OCI-LY7 (cell line): ENCODE data around the gene ACBD6. TPM values are rescaled to one million over a fixed set of nuclear protein-coding genes. Genes with fewer than 3 reads are reported as not detected.

Source experiments
- BruUV-seq: library from RNA; stranded (reverse); fragments of 400-500 nt; replicated peaks from 2 replicates; lab custom pipeline; 2021; lab: Mats Ljungman, UMichigan
- CTCF ChIA-PET: fragments of 300-600 bp; sonication (Branson Sonifier 250); formaldehyde crosslinking; loops from one replicate; lab custom pipeline; 2022; ENCODE audit warnings: antibody characterized with exemption; ENCODE audit not compliant: unreplicated experiment; lab: Charles Lee
- POLR2A ChIA-PET: fragments of 300-600 bp; sonication (Branson Sonifier 250); formaldehyde crosslinking; loops from one replicate; lab custom pipeline; 2022; ENCODE audit warnings: antibody characterized with exemption; lab: Charles Lee
- DNase-seq: peaks from one replicate; pipeline ENCODE4 v3.0.0-alpha.2; 2015; ENCODE audit warnings: low spot score
- H2AFZ ChIP-seq: fragments of 200-600 bp; sonication (generic), shearing (Covaris generic); 2 replicates; pipeline ENCODE4 v1.6.1; 2014; ENCODE audit warnings: mild to moderate bottlenecking, antibody characterized with exemption, low read length, moderate library complexity
- H3K27ac ChIP-seq: fragments of 200-600 bp; sonication (generic); 2 replicates; pipeline ENCODE4 v1.5.1; 2014; ENCODE audit warnings: mixed run types, low read depth, mild to moderate bottlenecking, moderate library complexity, low read length, inconsistent platforms; ENCODE audit not compliant: poor library complexity, severe bottlenecking
- H3K36me3 ChIP-seq: fragments of 200-600 bp; sonication (generic); 2 replicates; pipeline ENCODE4 v1.6.1; 2014; ENCODE audit warnings: mild to moderate bottlenecking, antibody characterized with exemption, low read length, moderate library complexity, mixed read lengths; ENCODE audit not compliant: insufficient read depth
- H3K4me1 ChIP-seq: fragments of 200-600 bp; sonication (generic); 2 replicates; pipeline ENCODE4 v1.5.1; 2014; ENCODE audit warnings: mild to moderate bottlenecking, low read length; ENCODE audit not compliant: insufficient read depth, poor library complexity, severe bottlenecking
- H3K4me2 ChIP-seq: fragments of 200-600 bp; sonication (generic); 2 replicates; pipeline ENCODE4 v1.6.1; 2014; ENCODE audit warnings: mild to moderate bottlenecking, low read length
- H3K4me3 ChIP-seq: fragments of 200-600 bp; sonication (generic); 2 replicates; pipeline ENCODE4 v1.5.1; 2014; ENCODE audit warnings: mild to moderate bottlenecking, low read depth, low read length; ENCODE audit not compliant: poor library complexity, severe bottlenecking
- H3K79me2 ChIP-seq: fragments of 200-600 bp; sonication (generic); 2 replicates; pipeline ENCODE4 v1.6.1; 2016; ENCODE audit warnings: low read depth, mild to moderate bottlenecking, low read length, moderate library complexity, mixed read lengths; ENCODE audit not compliant: insufficient read depth
- H3K9me2 ChIP-seq: fragments of 200-600 bp; sonication (generic); 2 replicates; pipeline ENCODE4 v1.6.1; 2016; ENCODE audit warnings: mild to moderate bottlenecking, low read length, mixed read lengths; ENCODE audit not compliant: insufficient read depth
- H3K9me3 ChIP-seq: fragments of 200-600 bp; sonication (generic); 2 replicates; pipeline ENCODE4 v1.6.1; 2014; ENCODE audit warnings: mild to moderate bottlenecking, mixed run types, low read length, mixed read lengths
- H4K20me1 ChIP-seq: fragments of 200-600 bp; sonication (generic); 2 replicates; pipeline ENCODE4 v1.6.1; 2014; ENCODE audit warnings: mild to moderate bottlenecking, antibody characterized with exemption, low read length, moderate library complexity, mixed read lengths; ENCODE audit not compliant: insufficient read depth
- EZH2phosphoT487 ChIP-seq: fragments of 200-600 bp; sonication (generic); IDR thresholded peaks from 2 replicates; pipeline ENCODE4 v1.6.1; 2018; ENCODE audit warnings: low read depth, borderline replicate concordance, mild to moderate bottlenecking, mixed run types, antibody characterized with exemption, low read length, moderate library complexity, mixed read lengths
- intact Hi-C: fragments of 100-400 bp; cut with micrococcal nuclease; formaldehyde crosslinking; loops from one replicate; pipeline ENCODE4 v1.10.0; 2022; ENCODE audit not compliant: unreplicated experiment
- total RNA-seq, 2 experiments: library from RNA; depleted of rRNA in 1 of 2; stranded (reverse); fragments of >200 nt in 1 of 2; shearing (Covaris generic) in 1 of 2; gene quantifications; 2 replicates each; pipeline ENCODE4 v1.2.3, GENCODE V29; 2014 to 2022
- TF ChIP-seq, protein P1 (sequence below): fragments of 200-600 bp; sonication (generic); conservative IDR thresholded peaks from 2 replicates; pipeline ENCODE4 v1.5.1; 2014; ENCODE audit warnings: mild to moderate bottlenecking, antibody characterized with exemption, low read length, moderate library complexity, mixed read lengths

Gene ACBD6
- total RNA-seq, 2 experiments from 2014 or later, result 61.2 to 78.4 TPM

DNA sequence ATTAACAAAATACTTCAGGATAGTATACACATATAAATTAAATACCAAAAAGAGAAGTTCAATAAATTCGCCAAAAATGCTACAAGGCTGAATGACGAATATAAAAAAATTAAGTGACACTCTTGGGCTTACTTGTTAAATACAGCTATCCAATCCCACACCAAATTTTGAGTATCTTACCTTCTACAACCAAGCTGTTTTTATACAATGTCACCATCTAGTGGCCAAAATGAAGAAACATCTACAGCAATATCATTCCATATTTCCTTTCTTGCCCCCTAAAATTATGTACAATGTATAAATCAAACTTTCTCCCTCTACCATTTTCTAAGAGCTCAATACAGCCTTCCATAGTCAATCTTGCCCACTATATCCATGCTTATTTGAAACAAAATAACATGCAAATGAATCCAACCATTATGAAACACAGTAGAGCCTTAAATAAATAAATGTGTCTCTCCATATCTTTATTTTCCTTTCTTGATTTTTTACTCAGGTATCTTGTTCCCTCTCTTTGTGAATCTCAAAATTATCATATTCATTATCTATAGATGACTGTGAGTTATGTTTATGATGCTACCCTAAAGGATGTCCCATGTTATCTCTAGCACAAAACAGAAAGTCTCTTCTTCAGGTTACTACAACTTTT lies 86.3 kb downstream of the ACBD6 start:
- CTCF ChIA-PET, result no interaction called here
- DNase-seq, result peak; percentile 51
- POLR2A ChIA-PET, result interaction anchor here (0.5 kb wide), 1 partner anchor 282 kb away, joined by 4 read pairs; no protein-coding TSS in a partner anchor
- Histone ChIP-seq H2AFZ (no peak overlapping the region), H3K27ac (no peak overlapping the region), H3K9me3 (no peaks in the 10 kb centered on the region), H4K20me1 (no peaks in the 10 kb centered on the region), H3K4me3 (no peak overlapping the region), H3K9me2 (no peaks in the 10 kb centered on the region), H3K36me3 (peaks cover 18% of the 10 kb centered on the region; the same call in 1 of the 2 replicates), H3K4me1 (no peaks in the 10 kb centered on the region), H3K79me2 (no peaks in the 10 kb centered on the region), H3K4me2 (no peak overlapping the region)
- TF ChIP-seq EZH2phosphoT487, result no peak
- TF ChIP-seq, protein P1, sequence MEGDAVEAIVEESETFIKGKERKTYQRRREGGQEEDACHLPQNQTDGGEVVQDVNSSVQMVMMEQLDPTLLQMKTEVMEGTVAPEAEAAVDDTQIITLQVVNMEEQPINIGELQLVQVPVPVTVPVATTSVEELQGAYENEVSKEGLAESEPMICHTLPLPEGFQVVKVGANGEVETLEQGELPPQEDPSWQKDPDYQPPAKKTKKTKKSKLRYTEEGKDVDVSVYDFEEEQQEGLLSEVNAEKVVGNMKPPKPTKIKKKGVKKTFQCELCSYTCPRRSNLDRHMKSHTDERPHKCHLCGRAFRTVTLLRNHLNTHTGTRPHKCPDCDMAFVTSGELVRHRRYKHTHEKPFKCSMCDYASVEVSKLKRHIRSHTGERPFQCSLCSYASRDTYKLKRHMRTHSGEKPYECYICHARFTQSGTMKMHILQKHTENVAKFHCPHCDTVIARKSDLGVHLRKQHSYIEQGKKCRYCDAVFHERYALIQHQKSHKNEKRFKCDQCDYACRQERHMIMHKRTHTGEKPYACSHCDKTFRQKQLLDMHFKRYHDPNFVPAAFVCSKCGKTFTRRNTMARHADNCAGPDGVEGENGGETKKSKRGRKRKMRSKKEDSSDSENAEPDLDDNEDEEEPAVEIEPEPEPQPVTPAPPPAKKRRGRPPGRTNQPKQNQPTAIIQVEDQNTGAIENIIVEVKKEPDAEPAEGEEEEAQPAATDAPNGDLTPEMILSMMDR, result peak; percentile 92
- intact Hi-C loops, result loop anchor here (1.0 to 5.0 kb wide), 2 partner anchors 164 to 229 kb away; no protein-coding TSS in a partner anchor
- no TSS peak for BruUV-seq

DNA sequence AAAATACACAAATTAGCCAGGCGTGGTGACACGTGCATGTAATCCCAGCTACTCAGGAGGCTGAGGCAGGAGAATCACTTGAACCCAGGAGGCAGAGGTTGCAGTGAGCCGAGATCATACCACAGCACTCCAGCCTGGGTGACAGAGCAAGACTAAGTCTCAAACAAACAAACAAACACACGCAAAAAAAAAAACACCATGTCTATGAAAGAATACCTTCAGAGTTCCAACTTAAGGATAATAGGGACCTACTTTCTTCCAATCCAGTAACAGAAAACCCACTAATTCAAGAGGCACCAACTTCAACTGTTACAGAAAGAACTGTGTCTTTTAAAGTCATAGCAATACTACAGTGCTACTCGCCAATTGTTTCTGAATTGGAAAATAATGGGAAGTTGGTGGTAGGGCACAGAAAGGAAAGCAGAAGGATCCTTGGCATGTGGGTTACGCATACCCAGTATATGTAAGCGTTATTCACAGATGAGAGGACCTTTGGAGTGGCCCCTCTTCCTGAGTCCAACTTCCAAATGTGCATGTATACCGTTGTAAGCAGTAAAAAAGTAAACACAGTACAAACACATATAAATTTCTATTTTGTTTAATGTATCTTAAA lies 87.0 kb downstream of the ACBD6 start:
- no peaks in the 10 kb centered on the region for H3K9me3 ChIP-seq
- no peaks in the 10 kb centered on the region for H3K4me1 ChIP-seq
- no peak for DNase-seq
- no TSS peak for BruUV-seq
- H3K27ac ChIP-seq, result no peak overlapping the region
- H3K9me2 ChIP-seq, result no peaks in the 10 kb centered on the region
- ChIA-PET CTCF (no interaction called here), POLR2A (interaction anchor here (0.6 kb wide), 1 partner anchor 8 kb away, joined by 3 read pairs; no protein-coding TSS in a partner anchor)
- peaks cover 26% of the 10 kb centered on the region for H3K36me3 ChIP-seq
- H3K4me3 ChIP-seq, result no peak overlapping the region
- H3K4me2 ChIP-seq, result no peak overlapping the region
- no peaks in the 10 kb centered on the region for H3K79me2 ChIP-seq
- intact Hi-C loops, result loop anchor here (5.0 kb wide), 1 partner anchor 228 kb away; no protein-coding TSS in a partner anchor
- H4K20me1 ChIP-seq, result no peaks in the 10 kb centered on the region
- TF ChIP-seq EZH2phosphoT487, result no peak
- TF ChIP-seq, protein P1, result no peak
- H2AFZ ChIP-seq, result no peak overlapping the region
